K562 (cell line): ENCODE data around the gene PRKACA. TPM values are rescaled to one million over a fixed set of nuclear protein-coding genes. Genes with fewer than 3 reads are reported as not detected.

Source experiments
- KDM2B ChIP-seq: fragments of 250-450 bp; sonication (Bioruptor Pico); IDR thresholded peaks from 2 replicates; pipeline ENCODE4 v1.8.0; 2021; ENCODE audit warnings: mild to moderate bottlenecking, moderate library complexity
- L3MBTL2 ChIP-seq: fragments of 450-650 bp; IDR thresholded peaks from 2 replicates; pipeline ENCODE4 v1.6.1; 2016; ENCODE audit warnings: mild to moderate bottlenecking, moderate library complexity
- MYNN ChIP-seq, 2 experiments: sonication (generic); formaldehyde crosslinking in 1 of 2; IDR thresholded peaks; 2 replicates each; pipeline versions ENCODE4 v1.5.0 to v1.6.1; 2016 to 2020; ENCODE audit warnings: antibody characterized with exemption in 1 of 2, missing genetic modification reagents in 1 of 2
- NCOA6 ChIP-seq: fragments of 450-650 bp; IDR thresholded peaks from 2 replicates; pipeline ENCODE4 v1.6.1; 2017; ENCODE audit warnings: mild to moderate bottlenecking
- PURB ChIP-seq: sonication (generic); formaldehyde crosslinking; IDR thresholded peaks from 2 replicates; pipeline ENCODE4 v1.9.0; 2021; ENCODE audit warnings: low read depth, mild to moderate bottlenecking, missing genetic modification reagents
- TCF7L2 ChIP-seq: fragments of 150-350 bp; IDR thresholded peaks from 2 replicates; pipeline ENCODE4 v1.6.1; 2016; ENCODE audit warnings: low read depth, mild to moderate bottlenecking, low read length, moderate library complexity
- ZC3H8 ChIP-seq: fragments of 450-650 bp; IDR thresholded peaks from 2 replicates; pipeline ENCODE4 v1.6.1; 2017
- polyA plus RNA-seq, 8 experiments: library from polyadenylated mRNA; depleted of rRNA in 4 of 8; stranded (reverse) in 5 of 8; unstranded in 3 of 8; fragments of >200 nt; fragmentation: Nextera tagmentation in 2 of 8; fragmentation: Illumina TruSeq in 1 of 8; extraction: Ambion mirVana in 2 of 8; extraction: Trizol in 1 of 8; gene quantifications; 2 replicates each; pipeline versions ENCODE4 v1.2.1 to v1.2.3, GENCODE V29; 2011 to 2014; ENCODE audit warnings: inconsistent platforms in 1 of 8, missing spikeins in 1 of 8
- total RNA-seq, 7 experiments: library from RNA; depleted of rRNA in 6 of 7; stranded (reverse); fragments of >200 nt in 6 of 7; fragmentation: Illumina TruSeq in 2 of 7; extraction: Trizol in 2 of 7; gene quantifications; 2 replicates each; pipeline versions ENCODE4 v1.2.1 to v1.2.3, GENCODE V29; 2011 to 2021; ENCODE audit warnings: low replicate concordance in 1 of 7
- TF ChIP-seq, protein P1 (sequence below), 3 experiments: fragments of 200-800 bp in 1 of 3; fragments of 250-450 bp in 1 of 3; fragments of 450-650 bp in 1 of 3; sonication (Bioruptor Pico) in 1 of 3; sonication (Bioruptor generic) in 1 of 3; formaldehyde crosslinking in 1 of 3; IDR thresholded peaks; 2 replicates each; pipeline versions ENCODE4 v1.6.1 to v1.8.0; 2016 to 2022; ENCODE audit warnings: mild to moderate bottlenecking in 2 of 3, missing genetic modification characterization in 2 of 3, missing compliant biosample characterization in 1 of 3, moderate library complexity in 1 of 3
- TF ChIP-seq, protein P2 (sequence below): conservative IDR thresholded peaks from 2 replicates; pipeline ENCODE4 v1.6.1; 2011; ENCODE audit warnings: low read depth, mild to moderate bottlenecking, low read length; ENCODE audit not compliant: control insufficient read depth
- TF ChIP-seq, protein P3 (sequence below), 2 experiments: IDR thresholded peaks; 2 replicates each; pipeline ENCODE4 v1.6.1; 2012; ENCODE audit warnings: improper control_type of control experiment in 2 of 2, low read depth in 2 of 2, low read length in 2 of 2, borderline replicate concordance in 1 of 2
- TF ChIP-seq, protein P4 (sequence below), 2 experiments: IDR thresholded peaks in 1 of 2; conservative IDR thresholded peaks in 1 of 2; 2 replicates each; pipeline ENCODE4 v1.6.1; 2016; ENCODE audit warnings: low read depth in 2 of 2, mild to moderate bottlenecking in 1 of 2, missing compliant biosample characterization in 1 of 2, missing genetic modification characterization in 1 of 2, moderate library complexity in 1 of 2
- TF ChIP-seq, protein P5 (sequence below): sonication (generic); formaldehyde crosslinking; IDR thresholded peaks from 2 replicates; pipeline ENCODE4 v1.8.1; 2022; ENCODE audit warnings: missing genetic modification reagents

Gene PRKACA
- total and polyA plus RNA-seq, 9 of the 15 experiments (the other 6 are each of a cell fraction or from before 2014, with no cell fraction given) = 1.2 to 63.1 (median 13.0) TPM

DNA sequence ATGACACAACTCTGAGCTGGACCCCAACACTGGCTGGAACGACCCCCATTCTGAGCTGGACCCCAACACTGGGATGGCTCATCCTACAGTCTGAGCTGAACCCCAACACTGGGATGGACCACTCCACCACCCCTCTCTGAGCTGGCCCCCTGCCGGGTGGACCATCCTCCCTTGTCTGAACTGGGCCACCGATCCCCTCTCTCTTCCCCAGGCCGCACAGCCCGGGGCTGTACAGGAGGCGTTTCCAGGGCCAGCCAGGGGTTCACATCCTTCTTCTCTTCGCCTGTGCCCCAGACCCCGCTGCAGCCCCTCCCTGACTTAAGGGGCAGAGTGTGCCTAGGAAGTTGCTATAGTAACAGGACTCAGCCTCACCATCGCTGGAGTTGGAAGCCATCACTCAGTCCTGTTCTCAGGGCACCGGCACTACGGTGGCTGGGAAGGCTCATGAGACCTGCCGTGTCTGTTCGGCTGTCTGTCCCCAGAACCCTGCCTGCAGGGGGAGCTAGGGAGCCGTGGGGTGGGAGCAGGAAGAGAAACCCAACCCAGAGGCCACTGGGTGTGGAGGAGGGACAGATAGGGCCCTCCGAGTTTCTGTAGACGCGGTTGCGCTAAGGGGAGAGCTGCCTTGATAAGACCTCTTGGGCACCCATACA lies 3.7 kb downstream of the PRKACA start (continued):
- TF ChIP-seq, protein P1, sequence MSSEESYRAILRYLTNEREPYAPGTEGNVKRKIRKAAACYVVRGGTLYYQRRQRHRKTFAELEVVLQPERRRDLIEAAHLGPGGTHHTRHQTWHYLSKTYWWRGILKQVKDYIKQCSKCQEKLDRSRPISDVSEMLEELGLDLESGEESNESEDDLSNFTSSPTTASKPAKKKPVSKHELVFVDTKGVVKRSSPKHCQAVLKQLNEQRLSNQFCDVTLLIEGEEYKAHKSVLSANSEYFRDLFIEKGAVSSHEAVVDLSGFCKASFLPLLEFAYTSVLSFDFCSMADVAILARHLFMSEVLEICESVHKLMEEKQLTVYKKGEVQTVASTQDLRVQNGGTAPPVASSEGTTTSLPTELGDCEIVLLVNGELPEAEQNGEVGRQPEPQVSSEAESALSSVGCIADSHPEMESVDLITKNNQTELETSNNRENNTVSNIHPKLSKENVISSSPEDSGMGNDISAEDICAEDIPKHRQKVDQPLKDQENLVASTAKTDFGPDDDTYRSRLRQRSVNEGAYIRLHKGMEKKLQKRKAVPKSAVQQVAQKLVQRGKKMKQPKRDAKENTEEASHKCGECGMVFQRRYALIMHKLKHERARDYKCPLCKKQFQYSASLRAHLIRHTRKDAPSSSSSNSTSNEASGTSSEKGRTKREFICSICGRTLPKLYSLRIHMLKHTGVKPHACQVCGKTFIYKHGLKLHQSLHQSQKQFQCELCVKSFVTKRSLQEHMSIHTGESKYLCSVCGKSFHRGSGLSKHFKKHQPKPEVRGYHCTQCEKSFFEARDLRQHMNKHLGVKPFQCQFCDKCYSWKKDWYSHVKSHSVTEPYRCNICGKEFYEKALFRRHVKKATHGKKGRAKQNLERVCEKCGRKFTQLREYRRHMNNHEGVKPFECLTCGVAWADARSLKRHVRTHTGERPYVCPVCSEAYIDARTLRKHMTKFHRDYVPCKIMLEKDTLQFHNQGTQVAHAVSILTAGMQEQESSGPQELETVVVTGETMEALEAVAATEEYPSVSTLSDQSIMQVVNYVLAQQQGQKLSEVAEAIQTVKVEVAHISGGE (CRISPR knock-in tag; IDR thresholded peaks at IDR 0.05) = peak in 1 of 3 experiments; percentile 43; a peak in 1 of 6 replicates
- TF ChIP-seq TCF7L2 (no peak), L3MBTL2 (no peak), ZC3H8 (no peak), MYNN (IDR thresholded peaks at IDR 0.05) (no peak), MYNN (CRISPR knock-in tag; IDR thresholded peaks at IDR 0.05) (no peak), NCOA6 (no peak), PURB (no peak), KDM2B (CRISPR knock-in tag) (no peak)
- TF ChIP-seq, protein P2, sequence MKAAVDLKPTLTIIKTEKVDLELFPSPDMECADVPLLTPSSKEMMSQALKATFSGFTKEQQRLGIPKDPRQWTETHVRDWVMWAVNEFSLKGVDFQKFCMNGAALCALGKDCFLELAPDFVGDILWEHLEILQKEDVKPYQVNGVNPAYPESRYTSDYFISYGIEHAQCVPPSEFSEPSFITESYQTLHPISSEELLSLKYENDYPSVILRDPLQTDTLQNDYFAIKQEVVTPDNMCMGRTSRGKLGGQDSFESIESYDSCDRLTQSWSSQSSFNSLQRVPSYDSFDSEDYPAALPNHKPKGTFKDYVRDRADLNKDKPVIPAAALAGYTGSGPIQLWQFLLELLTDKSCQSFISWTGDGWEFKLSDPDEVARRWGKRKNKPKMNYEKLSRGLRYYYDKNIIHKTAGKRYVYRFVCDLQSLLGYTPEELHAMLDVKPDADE = no peak
- TF ChIP-seq, protein P3, sequence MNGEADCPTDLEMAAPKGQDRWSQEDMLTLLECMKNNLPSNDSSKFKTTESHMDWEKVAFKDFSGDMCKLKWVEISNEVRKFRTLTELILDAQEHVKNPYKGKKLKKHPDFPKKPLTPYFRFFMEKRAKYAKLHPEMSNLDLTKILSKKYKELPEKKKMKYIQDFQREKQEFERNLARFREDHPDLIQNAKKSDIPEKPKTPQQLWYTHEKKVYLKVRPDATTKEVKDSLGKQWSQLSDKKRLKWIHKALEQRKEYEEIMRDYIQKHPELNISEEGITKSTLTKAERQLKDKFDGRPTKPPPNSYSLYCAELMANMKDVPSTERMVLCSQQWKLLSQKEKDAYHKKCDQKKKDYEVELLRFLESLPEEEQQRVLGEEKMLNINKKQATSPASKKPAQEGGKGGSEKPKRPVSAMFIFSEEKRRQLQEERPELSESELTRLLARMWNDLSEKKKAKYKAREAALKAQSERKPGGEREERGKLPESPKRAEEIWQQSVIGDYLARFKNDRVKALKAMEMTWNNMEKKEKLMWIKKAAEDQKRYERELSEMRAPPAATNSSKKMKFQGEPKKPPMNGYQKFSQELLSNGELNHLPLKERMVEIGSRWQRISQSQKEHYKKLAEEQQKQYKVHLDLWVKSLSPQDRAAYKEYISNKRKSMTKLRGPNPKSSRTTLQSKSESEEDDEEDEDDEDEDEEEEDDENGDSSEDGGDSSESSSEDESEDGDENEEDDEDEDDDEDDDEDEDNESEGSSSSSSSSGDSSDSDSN (IDR thresholded peaks at IDR 0.05; ENCODE audit: borderline replicate concordance in 1 of 2, low read depth in 2 of 2, low read length in 2 of 2) = no peak
- TF ChIP-seq, protein P4, sequence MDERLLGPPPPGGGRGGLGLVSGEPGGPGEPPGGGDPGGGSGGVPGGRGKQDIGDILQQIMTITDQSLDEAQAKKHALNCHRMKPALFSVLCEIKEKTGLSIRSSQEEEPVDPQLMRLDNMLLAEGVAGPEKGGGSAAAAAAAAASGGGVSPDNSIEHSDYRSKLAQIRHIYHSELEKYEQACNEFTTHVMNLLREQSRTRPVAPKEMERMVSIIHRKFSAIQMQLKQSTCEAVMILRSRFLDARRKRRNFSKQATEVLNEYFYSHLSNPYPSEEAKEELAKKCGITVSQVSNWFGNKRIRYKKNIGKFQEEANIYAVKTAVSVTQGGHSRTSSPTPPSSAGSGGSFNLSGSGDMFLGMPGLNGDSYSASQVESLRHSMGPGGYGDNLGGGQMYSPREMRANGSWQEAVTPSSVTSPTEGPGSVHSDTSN (CRISPR knock-in tag; IDR thresholded peaks at IDR 0.05; ENCODE audit: low read depth) = no peak
- TF ChIP-seq, protein P4 (tag; conservative IDR thresholded peaks at IDR 0.05; ENCODE audit: low read depth) = peak; percentile 52; the same call in 1 of the 2 replicates
- TF ChIP-seq, protein P5, sequence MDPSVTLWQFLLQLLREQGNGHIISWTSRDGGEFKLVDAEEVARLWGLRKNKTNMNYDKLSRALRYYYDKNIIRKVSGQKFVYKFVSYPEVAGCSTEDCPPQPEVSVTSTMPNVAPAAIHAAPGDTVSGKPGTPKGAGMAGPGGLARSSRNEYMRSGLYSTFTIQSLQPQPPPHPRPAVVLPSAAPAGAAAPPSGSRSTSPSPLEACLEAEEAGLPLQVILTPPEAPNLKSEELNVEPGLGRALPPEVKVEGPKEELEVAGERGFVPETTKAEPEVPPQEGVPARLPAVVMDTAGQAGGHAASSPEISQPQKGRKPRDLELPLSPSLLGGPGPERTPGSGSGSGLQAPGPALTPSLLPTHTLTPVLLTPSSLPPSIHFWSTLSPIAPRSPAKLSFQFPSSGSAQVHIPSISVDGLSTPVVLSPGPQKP (CRISPR knock-in tag) = no peak
